ENCODE measurements around the gene ERBB4.

GRCh38 chr2:211709389-211709788, 829.2 kb downstream of the ERBB4 start:
- no peak for TF ChIP-seq REST (IDR thresholded peaks at IDR 0.05; ENCODE audit: insufficient read depth in 1 of 2, low read depth in 2 of 2, low read length in 1 of 2)
- TF ChIP-seq CTCF (IDR thresholded peaks at IDR 0.05) = no peak
- TF ChIP-seq POLR2AphosphoS5 (IDR thresholded peaks at IDR 0.05; ENCODE audit: low read depth, low read length) = no peak
